ENCODE measurements around the gene DNAH10. TPM values are rescaled to one million over a fixed set of nuclear protein-coding genes. Genes with fewer than 3 reads are reported as not detected.

The DNAH10 gene
- total RNA-seq, 2 donors from 2014 or later, result 0.15 to 0.39 TPM

DNA sequence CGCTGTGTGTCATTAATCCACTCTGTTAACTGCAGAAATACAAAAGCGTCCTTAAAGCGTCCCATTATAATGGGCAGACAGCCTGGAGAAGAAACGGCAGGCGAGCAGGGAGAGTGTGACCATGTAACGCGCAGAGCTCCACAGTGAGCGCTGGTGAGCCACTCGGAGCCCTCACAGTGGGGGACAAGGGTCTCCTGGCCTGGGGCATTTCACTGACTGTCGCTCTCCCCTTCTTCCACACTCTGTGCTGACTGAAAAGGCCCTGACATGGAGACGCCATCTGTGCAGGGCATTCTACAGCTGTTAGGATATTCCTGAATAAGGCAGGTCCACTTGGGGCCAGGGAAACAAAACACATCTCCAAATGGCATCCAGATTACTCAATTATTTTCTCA is 186.3 kb downstream of the DNAH10 start:
- no peak for DNase-seq
- no peak for ATAC-seq
- intact Hi-C loops (cut with DNase I, micrococcal nuclease), result no loop called here

DNA sequence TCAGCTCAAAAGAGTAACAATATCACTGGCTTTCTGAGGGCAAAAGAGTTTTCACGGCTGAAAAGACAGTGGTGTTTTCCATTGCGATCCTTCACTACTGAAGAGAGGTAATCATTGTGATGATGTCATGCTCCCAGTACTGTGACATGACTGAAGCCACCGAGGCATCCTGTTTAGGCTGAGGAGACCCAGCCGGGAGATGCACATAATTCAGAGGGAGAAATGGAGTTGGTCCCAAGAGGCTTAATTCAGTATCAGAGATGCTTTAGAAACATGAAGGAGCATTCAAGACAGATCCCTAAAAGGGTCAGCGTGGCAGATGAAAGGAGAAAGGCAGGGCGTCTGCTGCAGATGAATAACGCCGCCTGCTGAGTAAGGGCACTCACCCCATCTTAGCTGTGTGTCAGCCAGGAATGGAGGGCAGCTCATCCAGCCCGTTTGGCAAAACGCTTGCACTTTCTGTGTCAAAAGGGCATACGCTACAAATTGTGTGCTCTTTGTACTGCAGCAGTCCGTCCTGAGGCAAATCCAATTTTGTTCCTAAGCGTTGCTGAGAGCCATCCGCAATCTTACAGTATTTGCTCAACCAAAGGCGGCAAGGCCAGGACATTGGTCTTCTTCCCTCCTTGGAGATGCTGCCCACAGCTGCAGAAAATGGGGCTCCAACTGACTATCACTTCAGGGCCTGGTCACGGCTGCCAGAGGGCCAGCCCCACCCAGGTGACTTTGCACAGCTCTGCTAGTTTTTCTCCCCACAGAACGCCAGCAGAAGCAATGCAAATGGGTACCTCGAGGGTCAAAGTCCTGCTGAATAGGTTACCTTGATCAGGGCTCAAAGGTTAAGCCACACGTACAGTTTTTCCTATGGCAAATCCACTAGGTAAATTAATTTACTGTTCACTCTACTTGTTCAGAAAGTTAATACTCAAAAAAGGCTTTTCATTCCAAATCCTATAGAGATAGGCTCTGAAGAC is 187.0 kb downstream of the DNAH10 start:
- DNase-seq (no peak), ATAC-seq (peak; percentile 87)
- intact Hi-C loops (cut with DNase I, micrococcal nuclease), result no loop called here

DNA sequence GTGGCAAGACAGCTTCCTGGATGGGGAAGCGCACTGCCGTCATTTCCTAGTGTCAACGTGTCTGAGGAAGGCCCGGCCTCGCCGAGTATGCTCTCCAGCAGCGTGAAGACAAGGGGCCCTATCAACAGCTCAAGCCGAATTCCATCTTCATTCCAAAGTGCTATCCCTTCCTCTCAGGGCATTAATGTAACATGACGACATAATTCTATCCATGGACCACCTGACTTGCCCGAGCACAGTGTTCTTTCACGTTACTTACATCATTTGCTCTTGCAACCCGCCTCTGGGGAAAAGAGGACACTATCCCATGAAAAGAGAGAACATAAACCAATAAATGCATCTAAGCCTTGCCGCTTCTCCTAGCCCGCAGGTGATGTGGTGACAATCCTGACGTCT is 187.7 kb downstream of the DNAH10 start:
- no peak for DNase-seq
- intact Hi-C loops (cut with DNase I, micrococcal nuclease), result no loop called here
- no peak for ATAC-seq

DNA sequence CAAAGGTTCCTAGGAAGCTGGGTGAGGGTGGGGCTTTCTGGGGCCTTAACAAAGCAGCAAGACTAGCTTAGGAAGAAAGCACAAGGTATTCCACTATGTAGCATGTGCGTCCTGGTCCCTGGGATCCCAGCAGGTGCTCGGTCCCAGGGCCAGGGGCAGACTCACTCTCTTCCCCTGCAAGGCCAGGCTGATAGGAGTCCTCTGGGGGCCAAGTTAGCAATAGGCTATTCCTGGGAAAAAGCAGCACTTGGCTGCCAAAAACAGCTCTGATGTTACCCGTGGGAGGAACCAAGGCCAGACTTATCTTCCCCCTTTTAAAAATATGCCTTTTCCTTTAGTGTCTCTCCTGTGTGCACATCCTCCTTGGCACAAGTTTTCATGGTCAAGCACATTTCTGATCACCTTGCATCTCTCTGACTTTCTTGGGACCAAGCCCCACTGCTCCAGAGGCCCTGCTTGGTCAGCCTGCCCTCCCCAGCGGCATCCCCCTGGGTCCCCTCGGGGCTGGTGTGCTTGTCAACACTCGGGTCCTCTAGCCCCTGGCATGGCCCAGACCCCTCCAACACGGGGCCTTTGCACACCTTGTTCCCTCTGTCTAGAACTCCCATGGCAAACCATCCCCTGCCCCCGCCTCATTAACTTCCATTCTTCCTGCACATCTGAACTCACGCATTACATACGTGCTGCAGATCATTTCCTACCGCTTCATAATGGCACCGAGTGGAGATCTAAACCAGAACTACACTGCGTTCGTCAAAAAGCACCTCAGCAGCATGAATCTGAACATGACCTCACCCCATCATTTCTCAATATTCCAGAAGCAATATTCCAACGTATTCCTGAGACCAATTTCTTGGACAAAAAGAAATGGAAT is 188.6 kb downstream of the DNAH10 start:
- ATAC-seq, result no peak
- intact Hi-C loops (cut with DNase I, micrococcal nuclease), result no loop called here
- no peak for DNase-seq

GRCh38 chr12:123951467-123951866 is 189.4 kb downstream of the DNAH10 start:
- intact Hi-C loops (cut with DNase I, micrococcal nuclease), result no loop called here
- no peak for ATAC-seq
- DNase-seq, result no peak

DNA sequence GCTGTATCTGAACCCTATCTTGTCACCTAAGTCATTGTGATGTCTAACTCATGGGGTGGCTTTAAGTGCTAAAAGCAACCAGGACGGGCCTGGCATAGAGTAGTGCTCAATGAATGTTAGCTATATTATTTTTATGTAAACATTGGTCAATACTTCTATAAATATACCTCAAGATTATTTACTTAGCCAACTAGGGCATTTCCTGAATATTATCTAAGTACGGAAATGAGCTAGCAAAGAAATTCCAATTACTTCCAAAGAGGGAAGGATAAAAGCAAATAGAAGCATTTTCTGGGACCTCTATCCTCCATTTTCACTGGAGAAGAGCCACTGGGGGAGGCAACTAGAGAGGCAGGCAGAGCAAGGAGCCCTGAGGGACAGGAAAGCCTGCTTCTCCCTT is 189.9 kb downstream of the DNAH10 start:
- ATAC-seq, result peak; percentile 38
- intact Hi-C loops (cut with DNase I, micrococcal nuclease), result no loop called here
- DNase-seq, result no peak

GRCh38 chr12:123954647-123955350 is 192.7 kb downstream of the DNAH10 start:
- DNase-seq (no peak), ATAC-seq (no peak)
- intact Hi-C loops (cut with DNase I, micrococcal nuclease), result no loop called here

DNA sequence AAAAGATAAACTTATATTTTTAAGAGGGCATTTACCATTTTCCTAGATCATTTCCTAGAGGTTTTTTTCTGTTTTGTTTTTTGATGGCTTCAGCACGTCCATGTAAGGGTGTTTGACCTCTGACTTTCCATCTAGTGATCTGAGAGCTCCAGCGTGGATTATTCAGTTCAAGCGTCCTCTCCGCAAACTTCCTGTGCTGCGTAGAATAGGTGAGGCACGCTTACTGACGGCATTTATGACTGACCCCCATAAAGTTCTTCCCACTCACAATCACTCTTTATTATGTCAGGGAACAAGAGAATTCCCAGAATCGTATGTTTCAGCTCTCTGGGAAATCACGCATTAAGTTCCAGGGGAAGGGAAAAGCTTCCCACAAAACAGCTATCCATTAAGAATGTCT is 194.1 kb downstream of the DNAH10 start:
- ATAC-seq, result peak; percentile 80
- intact Hi-C loops (cut with DNase I, micrococcal nuclease), result no loop called here
- DNase-seq, result no peak

- intact Hi-C loops (cut with DNase I, micrococcal nuclease), result no loop called here
These were observed 195.1 kb downstream of the DNAH10 start for GRCh38 chr12:123957196-123957595.

GRCh38 chr12:123958462-123958861 is 196.4 kb downstream of the DNAH10 start:
- no peak for DNase-seq
- no peak for ATAC-seq
- intact Hi-C loops (cut with DNase I, micrococcal nuclease), result no loop called here

More at GRCh38 chr12:123957196-123957595, 195.1 kb downstream of the DNAH10 start:
- DNase-seq (no peak), ATAC-seq (no peak)

GRCh38 chr12:123958876-123959275 is 196.8 kb downstream of the DNAH10 start:
- no peak for ATAC-seq

DNA sequence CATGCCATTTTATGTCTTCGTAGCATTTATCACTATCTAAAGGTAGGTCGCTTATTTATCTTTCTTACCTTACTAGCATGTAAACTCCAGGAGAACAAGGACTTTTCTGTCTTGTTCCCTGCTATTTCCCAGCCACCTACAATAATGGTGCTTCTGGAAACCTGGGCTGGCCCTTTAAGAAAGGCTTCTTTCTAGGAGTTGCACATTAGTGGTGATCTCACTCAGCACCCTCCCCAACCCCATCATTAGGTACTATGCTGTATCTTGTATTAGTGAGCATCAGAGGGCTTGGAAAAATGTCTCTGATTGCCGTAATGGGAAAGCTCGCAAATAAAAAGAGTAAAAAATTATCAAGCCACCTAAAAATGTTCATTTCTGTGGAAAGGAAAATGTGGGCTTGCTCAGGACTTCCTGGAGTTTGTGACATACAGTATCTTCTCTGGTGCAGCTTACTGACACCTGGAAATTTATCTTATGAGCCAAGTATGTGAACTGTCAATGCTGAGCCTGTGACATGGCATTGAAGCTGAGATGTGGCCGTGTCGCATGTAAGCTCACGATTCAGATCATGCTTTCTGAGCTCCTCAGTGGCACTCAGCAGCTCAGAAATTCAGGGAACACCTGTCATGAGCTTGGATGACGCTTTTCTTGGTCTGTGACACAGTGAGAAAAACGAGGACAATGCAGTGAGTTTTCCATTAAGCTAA is 198.1 kb downstream of the DNAH10 start:
- DNase-seq, result no peak
- no peak for ATAC-seq
- intact Hi-C loops (cut with DNase I, micrococcal nuclease), result no loop called here

More at GRCh38 chr12:123958876-123959275, 196.8 kb downstream of the DNAH10 start:
- no peak for DNase-seq
- intact Hi-C loops (cut with DNase I, micrococcal nuclease), result no loop called here

- intact Hi-C loops (cut with DNase I, micrococcal nuclease), result no loop called here
- no peak for DNase-seq
- no peak for ATAC-seq
These were observed 198.8 kb downstream of the DNAH10 start for GRCh38 chr12:123960856-123961255.

GRCh38 chr12:123961585-123962345 is 199.7 kb downstream of the DNAH10 start:
- peak in 1 of 2 donors; percentile 65 for DNase-seq
- intact Hi-C loops (cut with DNase I, micrococcal nuclease), result no loop called here
- ATAC-seq, result peak; percentile 79

DNA sequence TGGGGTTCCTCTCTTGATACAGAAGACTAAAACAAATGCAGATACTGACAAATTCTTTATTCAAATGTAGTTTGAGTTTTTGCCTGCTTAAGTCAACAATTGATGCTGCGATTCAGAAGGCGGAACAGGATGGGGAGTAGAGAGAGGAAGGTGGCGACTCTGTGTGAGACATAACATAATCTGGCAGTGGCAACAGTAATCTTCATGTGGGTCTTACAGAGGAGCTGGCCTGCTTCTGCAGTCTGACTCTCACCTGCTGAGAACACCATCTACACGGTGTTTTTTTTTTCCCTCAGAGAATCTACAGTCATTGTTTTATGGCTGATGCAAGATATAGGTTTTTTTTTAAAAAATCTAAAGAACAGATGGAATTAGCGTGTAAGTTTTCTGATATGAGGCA is 200.4 kb downstream of the DNAH10 start:
- intact Hi-C loops (cut with DNase I, micrococcal nuclease), result no loop called here
- DNase-seq (no peak), ATAC-seq (no peak)

GRCh38 chr12:123963821-123964220 is 201.7 kb downstream of the DNAH10 start:
- DNase-seq (no peak), ATAC-seq (peak; percentile 56)
- intact Hi-C loops (cut with DNase I, micrococcal nuclease), result no loop called here

GRCh38 chr12:123965382-123965781 is 203.3 kb downstream of the DNAH10 start:
- DNase-seq (no peak), ATAC-seq (peak; percentile 32)
- intact Hi-C loops (cut with DNase I, micrococcal nuclease), result no loop called here

- ATAC-seq (no peak), DNase-seq (no peak)
- intact Hi-C loops (cut with DNase I, micrococcal nuclease), result no loop called here
These were observed 204.5 kb downstream of the DNAH10 start for GRCh38 chr12:123966596-123966995.

Measured in left colon (tissue), 2 donors.